HCT116 (cell line): ENCODE measurements around the gene SMARCD1. TPM values are rescaled to one million over a fixed set of nuclear protein-coding genes. Genes with fewer than 3 reads are reported as not detected.

Source experiments
- ATAC-seq: fragments of 200-7000 bp; cut with Tn5 transposase; 2 replicates; pipeline ENCODE4 v1.9.1; 2020; ENCODE audit warnings: mild to moderate bottlenecking, moderate library complexity
- BruUV-seq: library from RNA; stranded (reverse); fragments of 400-500 nt; replicated peaks from 2 replicates; lab custom pipeline; 2021; lab: Mats Ljungman, UMichigan
- CTCF ChIA-PET: fragments of 300-600 bp; sonication (Branson Sonifier 250); formaldehyde crosslinking; loops from one replicate; lab custom pipeline; 2021; ENCODE audit warnings: antibody characterized with exemption; lab: Charles Lee
- POLR2A ChIA-PET: fragments of 300-600, 350-600 bp; sonication (Branson Sonifier 250); formaldehyde crosslinking; loops from one replicate; lab custom pipeline; 2021; ENCODE audit warnings: antibody characterized with exemption; lab: Charles Lee
- RAD21 ChIA-PET, 2 experiments: fragments of 300-600 bp; sonication (Branson Sonifier 250); formaldehyde crosslinking; loops; one replicate each; lab custom pipeline; 2023; ENCODE audit warnings: low total read pairs in 2 of 2; ENCODE audit not compliant: uncharacterized antibody in 2 of 2, unreplicated experiment in 2 of 2, low non-redundant PET in 1 of 2; lab: Charles Lee
- DNase-seq: peaks from one replicate; pipeline ENCODE4 v3.0.0-alpha.2; 2010; ENCODE audit warnings: low read depth, low spot score
- H2AFZ ChIP-seq: fragments of 200-600 bp; shearing (Covaris generic), sonication (generic); 2 replicates; pipeline ENCODE4 v1.6.1; 2017; ENCODE audit warnings: low read depth, mixed run types, mixed read lengths, antibody characterized with exemption, low read length; ENCODE audit not compliant: poor library complexity, severe bottlenecking
- H3K27ac ChIP-seq: 2 replicates; pipeline ENCODE4 v1.5.1; 2012; ENCODE audit warnings: low read depth, low read length
- H3K27me3 ChIP-seq: fragments of 200-600 bp; sonication (generic); 2 replicates; pipeline ENCODE4 v1.6.1; 2016; ENCODE audit warnings: mixed run types, low read length, mixed read lengths; ENCODE audit not compliant: insufficient read depth
- H3K36me3 ChIP-seq, 2 experiments: fragments of 200-500 bp in 1 of 2; fragments of 200-600 bp in 1 of 2; sonication (Bioruptor generic) in 1 of 2; sonication (generic) in 1 of 2; 2 replicates each; pipeline versions ENCODE4 v1.5.1 to v1.6.1; 2014 to 2016; ENCODE audit warnings: low read length in 2 of 2, inconsistent platforms in 1 of 2, mixed read lengths in 1 of 2, mixed run types in 1 of 2; ENCODE audit not compliant: insufficient read depth in 2 of 2, control insufficient read depth in 1 of 2
- H3K4me1 ChIP-seq, 2 experiments: fragments of 200-600 bp in 1 of 2; sonication (generic) in 1 of 2; 2 replicates each; pipeline versions ENCODE4 v1.5.1 to v1.6.1; 2012 to 2017; ENCODE audit warnings: low read length in 2 of 2, inconsistent platforms in 1 of 2, mild to moderate bottlenecking in 1 of 2, mixed read lengths in 1 of 2, mixed run types in 1 of 2, moderate library complexity in 1 of 2; ENCODE audit not compliant: insufficient read depth in 2 of 2, control insufficient read depth in 1 of 2
- H3K4me2 ChIP-seq: fragments of 200-600 bp; sonication (generic); 2 replicates; pipeline ENCODE4 v1.6.1; 2017; ENCODE audit warnings: mixed run types, low read length, mixed read lengths
- H3K4me3 ChIP-seq, 2 experiments: fragments of 200-600 bp in 1 of 2; sonication (generic) in 1 of 2; replicated peaks in 1 of 2; 2 replicates each; pipeline ENCODE4 v1.5.1; 2011 to 2016; ENCODE audit warnings: low read length in 2 of 2, control low read depth in 1 of 2, low read depth in 1 of 2, mild to moderate bottlenecking in 1 of 2, mixed read lengths in 1 of 2, mixed run types in 1 of 2
- H3K79me2 ChIP-seq: fragments of 200-600 bp; sonication (generic); 2 replicates; pipeline ENCODE4 v1.6.1; 2017; ENCODE audit warnings: mild to moderate bottlenecking, mixed run types, low read length, moderate library complexity, mixed read lengths; ENCODE audit not compliant: insufficient read depth
- H3K9ac ChIP-seq: fragments of 200-600 bp; sonication (generic); 2 replicates; pipeline ENCODE4 v1.6.1; 2016; ENCODE audit warnings: low read length, mixed read lengths
- H3K9me2 ChIP-seq: fragments of 200-600 bp; sonication (generic), shearing (Covaris generic); 2 replicates; pipeline ENCODE4 v1.6.1; 2017; ENCODE audit warnings: mixed run types, mild to moderate bottlenecking, moderate library complexity; ENCODE audit not compliant: insufficient read depth
- H3K9me3 ChIP-seq, 2 experiments: fragments of 200-500 bp in 1 of 2; fragments of 200-600 bp in 1 of 2; sonication (Bioruptor generic) in 1 of 2; sonication (generic) in 1 of 2; 2 replicates each; pipeline ENCODE4 v1.6.1; 2014 to 2017; ENCODE audit warnings: low read length in 2 of 2, mixed read lengths in 2 of 2, inconsistent platforms in 1 of 2, low read depth in 1 of 2, mild to moderate bottlenecking in 1 of 2, mixed run types in 1 of 2, moderate library complexity in 1 of 2; ENCODE audit not compliant: control insufficient read depth in 1 of 2, insufficient read depth in 1 of 2
- H4K20me1 ChIP-seq: fragments of 200-600 bp; sonication (generic), shearing (Covaris generic); 2 replicates; pipeline ENCODE4 v1.6.1; 2017; ENCODE audit warnings: mixed run types, mild to moderate bottlenecking, moderate library complexity; ENCODE audit not compliant: insufficient read depth
- CEBPB ChIP-seq: IDR thresholded peaks from 2 replicates; pipeline ENCODE4 v1.6.1; 2012; ENCODE audit warnings: low read depth
- EZH2 ChIP-seq: fragments of 200-600 bp; sonication (generic); IDR thresholded peaks from 2 replicates; pipeline ENCODE4 v1.6.1; 2017; ENCODE audit warnings: antibody characterized with exemption, mixed run types
- JUND ChIP-seq: IDR thresholded peaks from 2 replicates; pipeline ENCODE4 v1.6.1; 2012
- POLR2AphosphoS5 ChIP-seq: IDR thresholded peaks from 2 replicates; pipeline ENCODE4 v1.6.1; 2011; ENCODE audit warnings: mild to moderate bottlenecking, low read depth, low read length, moderate library complexity
- SP1 ChIP-seq: IDR thresholded peaks from 2 replicates; pipeline ENCODE4 v1.6.1; 2012; ENCODE audit warnings: low read depth
- SRF ChIP-seq: IDR thresholded peaks from 2 replicates; pipeline ENCODE4 v1.6.1; 2012; ENCODE audit warnings: low read depth
- YY1 ChIP-seq: IDR thresholded peaks from 2 replicates; pipeline ENCODE4 v1.6.1; 2011; ENCODE audit warnings: low read length, low read depth, moderate library complexity, mild to moderate bottlenecking; ENCODE audit not compliant: insufficient replicate concordance; ENCODE audit errors: extremely low read depth
- ZFX ChIP-seq: fragments of 450-650 bp; IDR thresholded peaks from 2 replicates; pipeline ENCODE4 v1.6.1; 2017
- ZNF274 ChIP-seq: fragments of 200-500 bp; sonication (Bioruptor generic); IDR thresholded peaks from 2 replicates; pipeline ENCODE4 v1.6.1; 2014; ENCODE audit warnings: mild to moderate bottlenecking, low read depth, low read length, inconsistent platforms
- intact Hi-C: fragments of 100-400 bp; cut with micrococcal nuclease; formaldehyde crosslinking; loops from 2 replicates; pipeline ENCODE4 v1.10.0; 2022
- total RNA-seq: library from RNA; stranded (reverse); gene quantifications from one replicate; pipeline ENCODE4 v1.2.1, GENCODE V29; 2021; ENCODE audit not compliant: unreplicated experiment
- TF ChIP-seq, protein P1 (sequence below): IDR thresholded peaks from 2 replicates; pipeline ENCODE4 v1.6.1; 2011; ENCODE audit warnings: mild to moderate bottlenecking, low read length, moderate library complexity; ENCODE audit not compliant: insufficient replicate concordance; ENCODE audit errors: extremely low read depth
- TF ChIP-seq, protein P2 (sequence below): IDR thresholded peaks from 2 replicates; pipeline ENCODE4 v1.6.1; 2012

SMARCD1 gene
- total RNA-seq, 1 experiment from 2014 or later: 64.8 TPM

DNA sequence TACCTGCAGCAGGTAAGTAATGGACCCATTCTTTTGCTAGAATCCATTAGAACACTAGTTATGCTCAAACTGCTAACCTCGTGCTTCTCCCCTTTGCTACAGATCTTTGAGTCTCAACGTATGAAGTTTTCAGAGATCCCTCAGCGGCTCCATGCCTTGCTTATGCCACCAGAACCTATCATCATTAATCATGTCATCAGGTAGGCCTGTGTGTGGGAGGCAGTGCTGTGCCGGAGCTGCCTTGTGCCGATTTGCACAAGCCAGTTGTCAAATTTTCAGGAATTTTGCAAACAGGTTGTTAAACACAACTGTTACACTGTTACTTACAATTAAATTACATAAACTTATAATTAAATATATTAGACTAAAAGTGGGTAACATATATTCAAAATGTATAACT, 5.2 kb downstream of the SMARCD1 start:
- no peaks in the 10 kb centered on the region for H3K9me3 ChIP-seq
- no peak overlapping the region for H3K27ac ChIP-seq
- H3K4me3 ChIP-seq: no peak overlapping the region
- BruUV-seq: no TSS peak
- peaks cover 49 to 67% of the 10 kb centered on the region in 2 experiments for H3K36me3 ChIP-seq
- ChIA-PET POLR2A (no interaction called here), CTCF (interaction anchor here (1.3 kb wide), 1 partner anchor 224 kb away, joined by 3 read pairs; no protein-coding TSS in a partner anchor), RAD21 (no interaction called here)
- H3K9ac ChIP-seq: no peak overlapping the region
- H4K20me1 ChIP-seq: peaks cover 4% of the 10 kb centered on the region
- H3K4me2 ChIP-seq: no peak overlapping the region
- TF ChIP-seq SP1 (no peak), SRF (no peak), POLR2AphosphoS5 (no peak), CEBPB (no peak), ZFX (no peak), EZH2 (no peak), YY1 (no peak), ZNF274 (no peak), JUND (no peak)
- TF ChIP-seq, protein P1, sequence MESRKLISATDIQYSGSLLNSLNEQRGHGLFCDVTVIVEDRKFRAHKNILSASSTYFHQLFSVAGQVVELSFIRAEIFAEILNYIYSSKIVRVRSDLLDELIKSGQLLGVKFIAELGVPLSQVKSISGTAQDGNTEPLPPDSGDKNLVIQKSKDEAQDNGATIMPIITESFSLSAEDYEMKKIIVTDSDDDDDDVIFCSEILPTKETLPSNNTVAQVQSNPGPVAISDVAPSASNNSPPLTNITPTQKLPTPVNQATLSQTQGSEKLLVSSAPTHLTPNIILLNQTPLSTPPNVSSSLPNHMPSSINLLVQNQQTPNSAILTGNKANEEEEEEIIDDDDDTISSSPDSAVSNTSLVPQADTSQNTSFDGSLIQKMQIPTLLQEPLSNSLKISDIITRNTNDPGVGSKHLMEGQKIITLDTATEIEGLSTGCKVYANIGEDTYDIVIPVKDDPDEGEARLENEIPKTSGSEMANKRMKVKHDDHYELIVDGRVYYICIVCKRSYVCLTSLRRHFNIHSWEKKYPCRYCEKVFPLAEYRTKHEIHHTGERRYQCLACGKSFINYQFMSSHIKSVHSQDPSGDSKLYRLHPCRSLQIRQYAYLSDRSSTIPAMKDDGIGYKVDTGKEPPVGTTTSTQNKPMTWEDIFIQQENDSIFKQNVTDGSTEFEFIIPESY: no peak
- TF ChIP-seq, protein P2, sequence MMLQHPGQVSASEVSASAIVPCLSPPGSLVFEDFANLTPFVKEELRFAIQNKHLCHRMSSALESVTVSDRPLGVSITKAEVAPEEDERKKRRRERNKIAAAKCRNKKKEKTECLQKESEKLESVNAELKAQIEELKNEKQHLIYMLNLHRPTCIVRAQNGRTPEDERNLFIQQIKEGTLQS: no peak
- no peak for ATAC-seq
- intact Hi-C loops: no loop called here
- no peaks in the 10 kb centered on the region for H3K27me3 ChIP-seq
- H2AFZ ChIP-seq: no peak overlapping the region
- peaks cover 0 to 7% of the 10 kb centered on the region in 2 experiments; a peak in 1 of 4 replicates for H3K4me1 ChIP-seq
- H3K79me2 ChIP-seq: peaks cover 10% of the 10 kb centered on the region
- no peaks in the 10 kb centered on the region for H3K9me2 ChIP-seq
- DNase-seq: no peak
